Hepatocyte (in vitro differentiated cells): ENCODE measurements around the gene CD302. TPM values are rescaled to one million over a fixed set of nuclear protein-coding genes. Genes with fewer than 3 reads are reported as not detected.

ENCODE experiments used
- DNase-seq: peaks from one replicate; pipeline ENCODE4 v3.0.0-alpha.2; 2016; ENCODE audit warnings: low spot score
- H2AFZ ChIP-seq: fragments of 200-600 bp; sonication (generic); 2 replicates; pipeline ENCODE4 v1.6.0; 2016; ENCODE audit warnings: antibody characterized with exemption, mild to moderate bottlenecking
- H3K27ac ChIP-seq: fragments of 200-600 bp; sonication (generic); 2 replicates; pipeline ENCODE4 v1.5.1; 2016; ENCODE audit warnings: mild to moderate bottlenecking
- H3K27me3 ChIP-seq: fragments of 200-600 bp; sonication (generic); 2 replicates; pipeline ENCODE4 v1.6.1; 2016
- H3K36me3 ChIP-seq: fragments of 200-600 bp; sonication (generic); replicated peaks from 2 replicates; pipeline ENCODE4 v1.5.1; 2016; ENCODE audit warnings: low read depth; ENCODE audit not compliant: insufficient read depth
- H3K4me1 ChIP-seq: fragments of 200-600 bp; sonication (generic); 2 replicates; pipeline ENCODE4 v1.5.1; 2016; ENCODE audit warnings: mild to moderate bottlenecking, moderate library complexity; ENCODE audit not compliant: insufficient read depth
- H3K4me2 ChIP-seq: fragments of 200-600 bp; sonication (generic); 2 replicates; pipeline ENCODE4 v1.6.0; 2016
- H3K4me3 ChIP-seq: fragments of 200-600 bp; sonication (generic); 2 replicates; pipeline ENCODE4 v1.5.1; 2016; ENCODE audit warnings: mild to moderate bottlenecking
- H3K79me2 ChIP-seq: fragments of 200-600 bp; sonication (generic); 2 replicates; pipeline ENCODE4 v1.6.0; 2017; ENCODE audit warnings: mild to moderate bottlenecking
- H3K9me2 ChIP-seq: fragments of 200-600 bp; sonication (generic); replicated peaks from 2 replicates; pipeline ENCODE4 v1.6.0; 2017; ENCODE audit warnings: mild to moderate bottlenecking; ENCODE audit not compliant: insufficient read depth
- H3K9me3 ChIP-seq: fragments of 200-600 bp; sonication (generic); 2 replicates; pipeline ENCODE4 v1.5.1; 2016; ENCODE audit warnings: low read depth, mild to moderate bottlenecking
- H4K20me1 ChIP-seq: fragments of 200-600 bp; sonication (generic); 2 replicates; pipeline ENCODE4 v1.6.0; 2016; ENCODE audit warnings: mild to moderate bottlenecking; ENCODE audit not compliant: insufficient read depth, poor library complexity, severe bottlenecking
- EZH2 ChIP-seq: fragments of 200-600 bp; sonication (generic); IDR thresholded peaks from 2 replicates; pipeline ENCODE4 v1.6.1; 2016; ENCODE audit warnings: antibody characterized with exemption, mild to moderate bottlenecking, borderline replicate concordance
- EZH2phosphoT487 ChIP-seq: fragments of 200-600 bp; sonication (generic); IDR thresholded peaks from one replicate; pipeline ENCODE4 v1.6.1; 2018; ENCODE audit warnings: antibody characterized with exemption, mild to moderate bottlenecking, low read depth, moderate library complexity; ENCODE audit not compliant: unreplicated experiment, severe bottlenecking
- WGBS: methylation state at CpG from one replicate; pipeline ENCODE4 v1.1.6; 2016; ENCODE audit warnings: low lambda C conversion rate; ENCODE audit errors: missing lambda C conversion rate; 5-methylcytosine and 5-hydroxymethylcytosine counted together
- polyA plus RNA-seq: library from polyadenylated mRNA; unstranded; fragments of >200 nt; fragmentation: Nextera tagmentation; extraction: Ambion mirVana; gene quantifications from 2 replicates; pipeline ENCODE4 v1.2.1, GENCODE V29; 2016
- total RNA-seq: library from RNA; depleted of rRNA; stranded (reverse); fragments of >200 nt; gene quantifications from 2 replicates; pipeline ENCODE4 v1.2.3, GENCODE V29; 2014
- TF ChIP-seq, protein P1 (sequence below): fragments of 200-600 bp; sonication (generic); IDR thresholded peaks from 2 replicates; pipeline ENCODE4 v1.5.1; 2016; ENCODE audit warnings: antibody characterized with exemption, mild to moderate bottlenecking; ENCODE audit not compliant: poor library complexity

CD302 gene
- total and polyA plus RNA-seq, 2 experiments from 2014 or later, result 7.1 to 26.0 TPM

DNA sequence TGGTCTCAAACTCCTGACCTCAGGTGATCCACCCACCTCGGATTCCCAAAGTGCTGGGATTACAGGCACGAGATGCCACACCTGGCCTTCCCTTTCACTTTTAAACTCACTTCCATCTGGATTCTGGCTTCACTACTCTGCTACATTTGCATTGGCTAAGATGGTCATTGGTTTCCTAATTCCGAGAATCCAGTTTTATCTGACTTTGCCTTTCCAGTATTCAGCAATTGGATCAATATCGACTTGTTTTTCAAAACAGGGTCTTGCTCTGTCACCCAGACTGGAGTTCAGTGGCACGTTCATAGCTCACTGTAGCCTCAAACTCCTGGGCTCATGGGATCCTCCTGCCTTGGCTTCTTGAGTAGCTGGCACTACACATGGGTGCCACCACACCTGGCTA lies 4.7 kb upstream of the CD302 start:
- Histone ChIP-seq H3K27me3 (no peaks in the 10 kb centered on the region), H2AFZ (no peak overlapping the region), H3K4me3 (no peak overlapping the region), H3K9me2 (no peaks in the 10 kb centered on the region), H3K9me3 (no peaks in the 10 kb centered on the region), H3K79me2 (no peaks in the 10 kb centered on the region), H4K20me1 (no peaks in the 10 kb centered on the region), H3K36me3 (no peaks in the 10 kb centered on the region), H3K4me2 (no peak overlapping the region), H3K27ac (no peak overlapping the region), H3K4me1 (no peaks in the 10 kb centered on the region)
- TF ChIP-seq EZH2, result no peak
- TF ChIP-seq EZH2phosphoT487, result no peak
- TF ChIP-seq, protein P1, sequence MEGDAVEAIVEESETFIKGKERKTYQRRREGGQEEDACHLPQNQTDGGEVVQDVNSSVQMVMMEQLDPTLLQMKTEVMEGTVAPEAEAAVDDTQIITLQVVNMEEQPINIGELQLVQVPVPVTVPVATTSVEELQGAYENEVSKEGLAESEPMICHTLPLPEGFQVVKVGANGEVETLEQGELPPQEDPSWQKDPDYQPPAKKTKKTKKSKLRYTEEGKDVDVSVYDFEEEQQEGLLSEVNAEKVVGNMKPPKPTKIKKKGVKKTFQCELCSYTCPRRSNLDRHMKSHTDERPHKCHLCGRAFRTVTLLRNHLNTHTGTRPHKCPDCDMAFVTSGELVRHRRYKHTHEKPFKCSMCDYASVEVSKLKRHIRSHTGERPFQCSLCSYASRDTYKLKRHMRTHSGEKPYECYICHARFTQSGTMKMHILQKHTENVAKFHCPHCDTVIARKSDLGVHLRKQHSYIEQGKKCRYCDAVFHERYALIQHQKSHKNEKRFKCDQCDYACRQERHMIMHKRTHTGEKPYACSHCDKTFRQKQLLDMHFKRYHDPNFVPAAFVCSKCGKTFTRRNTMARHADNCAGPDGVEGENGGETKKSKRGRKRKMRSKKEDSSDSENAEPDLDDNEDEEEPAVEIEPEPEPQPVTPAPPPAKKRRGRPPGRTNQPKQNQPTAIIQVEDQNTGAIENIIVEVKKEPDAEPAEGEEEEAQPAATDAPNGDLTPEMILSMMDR, result no peak
- 85% methylated on average over 5 of the region's 5 CpGs for WGBS
- DNase-seq, result no peak

DNA sequence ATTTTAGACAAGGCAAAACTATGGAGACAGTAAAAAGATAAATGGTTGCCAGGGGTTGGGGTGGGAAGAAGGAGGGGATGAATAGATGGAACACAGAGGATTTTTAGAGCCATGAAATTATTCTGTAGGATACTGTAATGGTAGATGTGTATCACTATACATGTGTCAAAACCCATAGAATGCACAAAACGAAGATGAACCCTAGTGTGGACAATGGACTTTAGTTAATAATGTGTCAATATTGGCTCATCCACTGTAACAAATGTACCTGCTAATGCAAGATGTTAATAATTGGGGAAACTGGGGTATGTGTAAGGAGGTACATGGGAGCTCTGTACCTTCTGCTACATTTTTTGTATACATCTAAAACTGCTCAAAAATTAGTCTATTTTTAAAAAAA lies 1.8 kb upstream of the CD302 start:
- no peak for DNase-seq
- Histone ChIP-seq H3K9me2 (no peaks in the 10 kb centered on the region), H3K4me3 (no peak overlapping the region), H3K79me2 (peaks cover 2% of the 10 kb centered on the region), H3K4me2 (no peak overlapping the region), H3K27ac (no peak overlapping the region), H3K36me3 (no peaks in the 10 kb centered on the region), H2AFZ (no peak overlapping the region), H3K9me3 (no peaks in the 10 kb centered on the region), H3K4me1 (peaks cover 11% of the 10 kb centered on the region), H4K20me1 (no peaks in the 10 kb centered on the region), H3K27me3 (no peaks in the 10 kb centered on the region)
- TF ChIP-seq, protein P1, result no peak
- no peak for TF ChIP-seq EZH2phosphoT487
- TF ChIP-seq EZH2, result no peak
- 73% methylated on average over 1 of the region's 1 CpG for WGBS

DNA sequence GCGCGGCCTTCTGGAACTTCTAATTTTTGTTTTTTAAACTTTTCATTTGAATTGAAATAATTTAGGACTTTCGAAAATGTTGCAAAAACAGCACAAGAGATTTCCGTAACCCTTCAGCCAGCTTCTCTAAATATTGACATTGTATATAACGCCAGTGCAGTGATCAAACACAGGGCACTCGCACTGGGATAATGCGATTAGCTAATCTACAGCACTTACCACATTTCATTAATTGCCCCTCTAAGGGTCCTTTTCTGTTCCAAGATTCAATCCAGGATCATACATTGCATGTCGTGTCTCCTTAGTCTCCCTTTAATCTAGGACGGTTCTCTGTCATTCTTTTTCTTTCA lies 343 bp upstream of the CD302 start:
- peak overlapping the region; percentile 82 for H3K4me3 ChIP-seq
- DNase-seq, result no peak
- H2AFZ ChIP-seq, result peak overlapping the region; percentile 98

More for the DNA sequence above, 343 bp upstream of the CD302 start:
- peak overlapping the region; percentile 92 for H3K4me2 ChIP-seq
- no peaks in the 10 kb centered on the region for H3K9me3 ChIP-seq
- 25% methylated on average over 9 of the region's 9 CpGs for WGBS
- no peaks in the 10 kb centered on the region for H3K9me2 ChIP-seq
- H4K20me1 ChIP-seq, result no peaks in the 10 kb centered on the region
- no peaks in the 10 kb centered on the region for H3K27me3 ChIP-seq
- no peaks in the 10 kb centered on the region for H3K36me3 ChIP-seq
- H3K27ac ChIP-seq, result peak overlapping the region; percentile 91
- peaks cover 10% of the 10 kb centered on the region for H3K79me2 ChIP-seq
- H3K4me1 ChIP-seq, result peaks cover 11% of the 10 kb centered on the region
- no peak for TF ChIP-seq EZH2phosphoT487
- TF ChIP-seq EZH2, result no peak
- TF ChIP-seq, protein P1, result no peak
